Hepatic stellate cell (primary cell): Measurements from ENCODE around the gene PANX2.

Experiments
- DNase-seq: peaks from one replicate; pipeline ENCODE4 v3.0.0; 2011; ENCODE audit warnings: low spot score

Gene PANX2

GRCh38 chr22:50184004-50184901 lies 13.7 kb downstream of the PANX2 start:
- DNase-seq = peak; percentile 63

DNA sequence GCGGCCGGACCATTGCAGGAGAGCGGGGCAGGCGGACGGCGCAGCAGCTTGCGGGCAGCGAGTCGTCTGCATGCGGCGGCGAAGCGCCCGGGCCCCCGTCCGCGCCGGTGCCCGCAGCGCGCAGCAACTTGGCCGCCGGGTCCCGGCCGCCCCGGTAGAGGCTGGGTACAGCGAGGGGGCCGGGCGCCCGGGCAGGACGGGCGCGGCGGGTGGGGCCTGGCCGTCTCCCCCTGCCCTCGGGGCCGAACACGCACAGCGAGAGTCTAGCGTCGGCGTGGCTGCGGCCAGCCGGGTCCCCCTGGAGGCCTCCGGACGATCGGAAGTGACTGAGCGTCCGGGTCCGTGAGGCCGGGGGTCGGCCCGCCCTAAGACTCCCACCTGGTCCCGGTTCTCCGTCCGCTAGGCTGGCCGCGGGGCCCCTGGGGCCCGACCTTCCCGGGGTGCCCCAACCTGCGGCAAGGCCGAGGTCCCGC lies 14.4 kb downstream of the PANX2 start:
- no peak for DNase-seq

- DNase-seq = peak; percentile 94
Measured at GRCh38 chr22:50185375-50186087, 15.0 kb downstream of the PANX2 start, which contains the start of gene TRABD. Gene TRABD, plus strand, starts transcription at chr22:50185913. Its CDS starts 7,148 bp downstream, at chr22:50193061.

GRCh38 chr22:50186181-50186714 lies 15.7 kb downstream of the PANX2 start:
- DNase-seq = no peak

- no peak for DNase-seq
Measured at GRCh38 chr22:50186761-50187523, 16.4 kb downstream of the PANX2 start.

- DNase-seq = no peak
Measured at GRCh38 chr22:50188356-50188755, 17.8 kb downstream of the PANX2 start.

- no peak for DNase-seq
Measured at GRCh38 chr22:50189184-50189848, 18.8 kb downstream of the PANX2 start.

GRCh38 chr22:50189849-50190181 lies 19.3 kb downstream of the PANX2 start:
- no peak for DNase-seq

DNA sequence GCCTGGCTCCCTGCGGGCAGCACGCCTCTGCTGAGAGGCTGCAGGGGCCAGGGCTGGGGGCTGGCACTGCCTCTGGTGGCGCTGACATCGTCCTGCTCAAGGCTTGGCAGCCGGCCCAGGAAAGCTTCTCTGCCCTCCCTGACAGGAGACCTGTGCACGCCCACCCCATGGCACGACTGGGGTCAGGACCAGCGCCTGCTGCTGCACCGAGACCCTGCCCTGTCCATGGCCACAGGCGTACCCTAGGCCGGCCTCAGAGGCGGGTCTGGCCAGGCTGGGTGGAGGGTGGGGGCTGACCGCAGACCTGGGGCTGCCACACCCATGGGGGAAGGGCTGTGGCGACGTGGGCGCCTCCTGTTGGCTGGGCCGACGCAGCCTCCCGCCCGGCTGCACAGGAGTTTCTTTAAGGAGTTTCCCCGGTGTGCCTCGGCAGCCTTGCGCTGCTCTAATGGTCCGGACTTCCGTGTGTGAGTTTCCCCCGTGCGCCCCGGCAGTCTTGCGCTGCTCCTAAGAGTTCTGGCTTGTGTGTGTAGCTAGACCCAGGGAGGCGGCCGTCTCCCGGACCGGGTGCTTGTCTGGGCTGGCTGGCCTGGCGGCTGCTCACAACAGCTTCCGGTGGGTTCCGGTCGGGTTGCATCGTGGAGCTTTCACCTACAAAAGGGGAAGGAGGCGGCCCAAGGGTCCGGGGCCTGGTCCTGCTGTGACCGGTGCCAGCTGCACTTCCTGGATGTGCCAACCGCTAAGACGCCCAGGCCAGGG lies 19.8 kb downstream of the PANX2 start:
- peak; percentile 73 for DNase-seq

DNA sequence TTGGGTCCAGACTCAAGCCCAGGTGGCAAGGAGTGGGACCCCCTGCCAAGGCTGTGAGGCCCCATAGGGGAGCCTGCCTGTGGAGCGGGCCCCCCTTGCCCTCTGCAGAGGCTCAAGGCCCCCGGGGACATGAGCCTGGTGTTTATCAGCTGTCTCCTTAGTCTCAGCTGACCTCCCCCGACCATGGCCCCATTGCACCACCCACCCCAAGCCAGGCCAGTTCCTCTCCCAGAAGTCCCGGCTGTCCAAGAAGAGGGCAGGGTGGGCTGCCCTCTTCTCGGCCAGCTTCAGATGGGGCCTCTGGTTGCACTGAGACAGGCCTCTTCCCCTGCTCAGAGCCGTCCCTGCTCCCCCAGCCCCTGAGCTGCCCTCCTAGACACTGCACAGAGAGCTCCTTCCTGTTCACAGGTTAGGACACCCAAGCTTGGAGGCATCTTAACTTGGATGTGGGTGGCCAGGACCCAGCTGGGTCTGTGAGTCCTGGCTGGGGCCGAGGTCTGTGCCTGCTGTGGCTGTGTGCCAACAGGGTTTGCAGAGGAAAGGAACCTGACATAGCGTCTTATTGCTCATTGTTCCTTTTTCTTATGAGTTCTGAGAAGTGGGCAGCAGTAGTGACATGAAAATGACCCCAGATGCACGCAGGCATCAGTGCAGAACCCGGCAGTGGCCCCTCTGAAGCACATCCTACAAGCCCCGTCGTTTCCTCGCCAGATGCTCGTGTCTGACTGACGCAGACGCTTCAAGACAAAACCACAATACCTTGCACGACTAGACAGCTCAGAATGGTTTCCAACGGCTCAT lies 20.6 kb downstream of the PANX2 start:
- no peak for DNase-seq

DNA sequence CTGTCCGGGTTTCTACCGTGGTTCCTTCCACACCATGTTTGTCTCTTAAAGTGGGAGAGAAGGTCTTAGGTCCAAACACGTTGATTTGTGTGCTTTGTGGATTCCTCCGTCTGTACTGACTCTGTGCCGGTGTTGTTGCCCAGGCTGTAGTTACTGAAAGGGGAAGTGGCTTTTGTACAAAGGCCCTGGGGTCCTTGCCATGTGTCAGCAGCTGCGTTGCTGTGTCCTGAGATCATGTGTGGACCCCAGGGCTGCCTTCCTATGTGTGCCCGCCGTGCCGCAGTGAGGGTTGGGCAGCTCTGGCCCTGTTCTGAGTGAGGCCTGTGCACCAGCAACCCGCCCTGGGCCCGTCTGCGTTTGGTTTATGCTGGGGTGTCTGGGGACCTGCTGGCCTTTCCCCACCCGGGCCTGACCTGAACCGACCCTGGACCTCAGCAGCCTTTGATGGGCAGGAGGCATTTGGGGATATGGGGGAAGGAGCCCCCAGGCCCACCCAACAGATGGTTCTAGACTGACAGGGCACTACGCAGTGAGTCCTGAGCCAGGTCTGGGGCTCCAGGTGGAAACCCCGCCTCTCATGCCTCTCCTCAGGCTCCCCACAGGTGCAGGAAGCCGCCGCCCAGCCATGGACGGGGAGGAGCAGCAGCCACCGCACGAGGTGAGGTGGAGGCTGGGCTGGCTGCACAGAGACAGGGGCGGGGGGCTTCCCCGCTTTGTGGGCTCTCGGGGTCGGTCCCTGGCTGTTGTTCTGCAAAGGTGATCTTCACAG lies 22.1 kb downstream of the PANX2 start:
- no peak for DNase-seq

DNA sequence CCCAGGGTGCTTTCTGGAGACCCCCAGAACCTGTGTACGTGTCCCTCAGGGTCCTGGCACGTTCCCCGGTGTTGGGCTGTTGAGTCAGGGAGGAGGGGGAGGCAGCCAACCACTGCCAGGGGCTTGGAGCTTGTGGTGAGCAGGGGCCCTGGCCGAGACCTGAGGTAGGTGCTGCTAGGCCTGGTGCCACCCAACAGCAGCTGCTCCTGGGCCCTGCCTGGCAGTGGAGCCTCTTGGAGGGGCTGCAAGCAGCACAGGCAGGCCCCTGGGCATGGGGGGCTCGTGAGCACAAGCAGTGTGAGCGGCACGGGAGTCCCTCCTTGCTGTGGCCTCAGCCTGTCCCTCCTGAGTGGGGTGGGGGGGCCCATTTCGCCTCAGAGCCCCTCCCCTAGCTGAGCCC lies 23.1 kb downstream of the PANX2 start:
- no peak for DNase-seq

- DNase-seq = no peak
Measured at GRCh38 chr22:50194037-50194805, 23.7 kb downstream of the PANX2 start.

DNA sequence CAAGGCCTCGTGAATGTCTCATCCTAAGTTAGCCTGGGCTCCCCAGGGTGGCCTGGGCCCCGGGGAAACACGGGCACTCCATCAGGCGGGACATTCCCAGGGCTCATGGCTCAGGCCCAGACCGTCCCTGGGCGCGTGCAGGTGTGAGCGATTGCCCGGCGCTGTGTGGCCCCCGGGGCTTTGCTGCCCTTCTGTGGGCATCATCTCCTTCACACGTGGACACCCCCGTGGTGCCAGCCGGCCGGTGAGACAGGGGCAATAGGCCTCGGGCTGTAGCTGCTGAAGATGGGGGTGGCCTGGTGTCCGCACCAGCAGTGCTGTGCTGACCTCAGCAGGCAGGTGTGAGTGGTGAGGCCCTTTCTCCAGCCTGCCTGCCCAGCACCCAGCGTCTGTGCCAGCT lies 25.7 kb downstream of the PANX2 start:
- DNase-seq = no peak

- DNase-seq = no peak
Measured at GRCh38 chr22:50197000-50197800, 26.7 kb downstream of the PANX2 start.

DNA sequence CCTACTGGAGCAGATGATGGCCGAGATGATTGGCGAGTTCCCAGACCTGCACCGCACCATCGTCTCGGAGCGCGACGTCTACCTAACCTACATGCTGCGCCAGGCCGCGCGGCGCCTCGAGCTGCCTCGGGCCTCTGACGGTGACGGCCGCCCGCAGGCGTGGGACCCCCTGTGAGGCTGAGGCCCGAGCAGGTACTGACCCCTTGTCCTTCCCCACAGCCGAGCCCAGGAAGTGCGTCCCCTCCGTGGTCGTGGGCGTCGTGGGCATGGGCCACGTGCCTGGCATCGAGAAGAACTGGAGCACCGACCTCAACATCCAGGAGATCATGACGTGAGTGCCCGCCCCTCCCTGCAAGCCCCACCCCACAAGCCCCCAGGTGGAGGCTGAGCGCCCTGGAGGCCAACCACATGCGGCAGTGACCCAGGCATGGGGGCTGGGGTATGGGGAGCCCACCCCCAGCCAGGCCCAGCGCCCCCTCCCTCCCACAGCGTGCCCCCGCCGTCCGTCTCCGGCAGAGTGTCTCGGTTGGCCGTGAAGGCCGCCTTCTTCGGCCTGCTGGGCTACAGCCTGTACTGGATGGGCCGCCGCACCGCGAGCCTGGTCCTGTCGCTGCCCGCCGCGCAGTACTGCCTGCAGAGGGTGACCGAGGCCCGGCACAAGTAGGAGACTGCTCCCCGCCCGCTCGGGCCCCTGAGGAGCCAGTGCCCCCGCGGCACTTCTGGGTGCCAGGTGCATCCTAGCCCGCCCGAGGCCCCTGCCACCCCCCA lies 27.5 kb downstream of the PANX2 start:
- DNase-seq = no peak

DNA sequence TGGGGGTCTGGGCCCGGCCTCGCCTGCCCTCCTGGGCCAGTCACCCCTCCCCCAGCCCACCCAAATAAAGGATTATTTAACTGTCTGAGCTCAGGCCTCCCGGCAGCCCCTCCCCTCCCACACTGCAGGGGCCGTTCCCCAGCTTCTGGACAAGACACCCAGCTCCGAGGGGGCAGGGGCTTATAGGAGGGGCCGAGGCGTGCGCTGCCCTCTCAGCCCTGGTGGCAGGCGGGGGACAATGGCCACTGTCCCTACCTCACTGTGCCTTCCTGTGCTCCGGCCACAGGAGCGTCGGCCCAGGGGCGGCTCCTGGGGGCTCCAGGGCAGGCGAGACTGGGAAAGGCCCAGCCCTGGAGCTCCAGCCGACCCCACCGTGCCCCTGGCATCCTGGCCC lies 28.1 kb downstream of the PANX2 start:
- DNase-seq = no peak
